GM18526 (cell line): ENCODE results near the gene KBTBD8.

Source experiments
- POLR2A ChIP-seq: IDR thresholded peaks from 3 replicates; pipeline ENCODE4 v1.6.1; 2011; ENCODE audit not compliant: insufficient read length; ENCODE audit errors: extremely low read depth

The KBTBD8 gene, protein sequence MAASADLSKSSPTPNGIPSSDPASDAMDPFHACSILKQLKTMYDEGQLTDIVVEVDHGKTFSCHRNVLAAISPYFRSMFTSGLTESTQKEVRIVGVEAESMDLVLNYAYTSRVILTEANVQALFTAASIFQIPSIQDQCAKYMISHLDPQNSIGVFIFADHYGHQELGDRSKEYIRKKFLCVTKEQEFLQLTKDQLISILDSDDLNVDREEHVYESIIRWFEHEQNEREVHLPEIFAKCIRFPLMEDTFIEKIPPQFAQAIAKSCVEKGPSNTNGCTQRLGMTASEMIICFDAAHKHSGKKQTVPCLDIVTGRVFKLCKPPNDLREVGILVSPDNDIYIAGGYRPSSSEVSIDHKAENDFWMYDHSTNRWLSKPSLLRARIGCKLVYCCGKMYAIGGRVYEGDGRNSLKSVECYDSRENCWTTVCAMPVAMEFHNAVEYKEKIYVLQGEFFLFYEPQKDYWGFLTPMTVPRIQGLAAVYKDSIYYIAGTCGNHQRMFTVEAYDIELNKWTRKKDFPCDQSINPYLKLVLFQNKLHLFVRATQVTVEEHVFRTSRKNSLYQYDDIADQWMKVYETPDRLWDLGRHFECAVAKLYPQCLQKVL

GRCh38 chr3:66998113-66998903 is at the start of gene KBTBD8:
Gene KBTBD8, plus strand, starts transcription at chr3:66998307. Its CDS starts 49 bp downstream, at chr3:66998356.
- TF ChIP-seq POLR2A, result peak; percentile 65

DNA sequence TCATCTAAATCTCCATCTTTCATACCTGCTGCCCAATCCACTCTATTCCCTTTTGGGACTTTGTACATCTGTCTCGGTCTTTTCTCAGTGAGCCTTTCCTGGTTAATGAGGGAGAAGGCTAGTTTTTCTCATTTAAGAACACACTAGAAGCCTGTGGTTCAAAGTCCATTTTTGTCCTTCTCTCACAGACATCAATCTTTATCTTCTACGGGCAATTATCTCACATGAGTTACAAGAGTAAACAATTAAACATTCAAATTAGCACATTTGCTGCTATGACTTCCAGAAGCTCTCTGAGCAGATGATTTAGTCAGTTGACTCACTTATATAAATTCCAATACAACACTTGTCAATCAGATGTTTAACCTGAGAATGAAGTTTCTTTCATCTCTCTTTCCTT is 49.3 kb upstream of the KBTBD8 start:
- no peak for TF ChIP-seq POLR2A

DNA sequence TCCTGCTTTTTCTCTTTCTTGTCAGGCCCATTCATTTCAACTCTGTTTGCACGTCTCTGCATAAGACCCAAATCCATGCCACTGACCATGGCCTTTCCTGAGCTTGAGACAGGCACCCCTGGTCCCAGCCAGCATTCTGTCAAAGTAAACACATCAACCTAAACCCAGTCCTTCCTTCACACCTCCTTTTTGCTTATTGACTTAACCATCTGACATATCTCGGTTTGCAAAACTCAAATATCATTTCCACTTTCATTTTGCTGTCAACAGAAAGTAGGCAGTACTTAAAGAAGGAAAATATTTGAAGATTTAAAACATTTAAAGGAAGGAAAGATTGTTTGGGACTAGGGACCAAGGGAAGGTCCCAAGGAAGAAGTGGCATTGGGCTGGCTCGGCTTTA is 48.2 kb upstream of the KBTBD8 start:
- no peak for TF ChIP-seq POLR2A

- no peak for TF ChIP-seq POLR2A
Observed at GRCh38 chr3:66952357-66952756, 45.8 kb upstream of the KBTBD8 start.

DNA sequence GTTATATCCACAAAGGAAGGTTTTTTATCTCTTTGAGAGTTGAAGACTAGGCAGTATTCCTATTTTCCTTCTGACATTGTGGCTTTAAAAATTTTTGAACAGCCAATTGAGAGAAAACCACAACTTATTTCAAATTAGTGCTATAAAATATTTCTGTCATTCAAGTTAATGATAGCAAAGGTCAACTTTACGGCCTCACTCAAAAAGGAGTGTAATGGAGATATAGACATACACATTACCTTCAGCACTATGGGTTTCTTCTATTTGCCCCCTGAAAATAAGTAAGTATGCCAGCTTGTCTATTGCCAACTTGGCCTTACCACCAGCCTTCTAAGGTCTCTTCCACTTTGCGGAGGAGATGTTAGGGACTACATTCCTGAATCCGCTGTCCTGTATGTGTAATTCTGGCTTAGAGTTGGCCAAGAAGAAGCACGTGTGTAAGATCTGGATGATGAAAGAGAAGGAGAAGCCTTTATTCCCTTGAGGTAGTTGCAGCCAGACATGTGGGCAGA is 44.1 kb upstream of the KBTBD8 start:
- no peak for TF ChIP-seq POLR2A

DNA sequence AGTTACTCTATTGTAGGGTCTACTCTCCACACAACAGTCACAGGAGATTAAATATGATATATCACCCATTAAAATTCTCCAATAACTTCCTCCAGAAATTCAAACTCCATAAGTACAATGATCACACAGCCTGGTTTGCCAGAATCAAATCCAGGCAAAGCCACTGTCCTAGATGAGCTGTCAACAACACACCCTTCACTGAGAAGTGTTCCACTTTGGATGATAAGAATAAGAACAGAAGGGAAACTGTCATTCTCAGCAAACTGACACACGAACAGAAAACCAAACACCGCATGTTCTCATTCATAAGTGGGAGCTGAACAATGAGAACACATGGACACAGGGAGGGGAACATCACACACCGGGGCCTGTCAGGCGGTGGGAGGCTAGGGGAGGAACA is 41.4 kb upstream of the KBTBD8 start:
- TF ChIP-seq POLR2A, result no peak

DNA sequence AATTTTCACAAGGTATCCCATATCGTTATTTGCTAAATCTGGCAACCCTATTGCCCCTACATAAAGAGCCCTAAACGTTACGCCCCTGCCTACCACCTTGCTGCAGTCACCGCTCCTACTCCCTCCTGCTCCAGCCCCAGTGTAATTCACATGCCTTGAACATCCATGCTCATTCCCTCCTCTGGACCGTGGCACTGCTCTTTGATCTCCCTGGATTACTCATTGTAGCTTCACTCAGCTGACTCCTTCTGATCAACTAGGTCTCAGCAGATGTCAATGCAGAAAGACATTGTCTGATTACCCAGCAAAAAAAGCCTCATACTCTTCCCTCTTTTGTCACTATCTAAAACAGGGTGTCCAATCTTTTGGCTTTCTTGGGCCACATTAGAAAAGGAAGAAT is 40.7 kb upstream of the KBTBD8 start:
- no peak for TF ChIP-seq POLR2A

GRCh38 chr3:66958067-66958466 is 40.0 kb upstream of the KBTBD8 start:
- TF ChIP-seq POLR2A, result no peak

GRCh38 chr3:66962664-66963063 is 35.4 kb upstream of the KBTBD8 start:
- TF ChIP-seq POLR2A, result no peak

GRCh38 chr3:66971245-66971644 is 26.9 kb upstream of the KBTBD8 start:
- no peak for TF ChIP-seq POLR2A

DNA sequence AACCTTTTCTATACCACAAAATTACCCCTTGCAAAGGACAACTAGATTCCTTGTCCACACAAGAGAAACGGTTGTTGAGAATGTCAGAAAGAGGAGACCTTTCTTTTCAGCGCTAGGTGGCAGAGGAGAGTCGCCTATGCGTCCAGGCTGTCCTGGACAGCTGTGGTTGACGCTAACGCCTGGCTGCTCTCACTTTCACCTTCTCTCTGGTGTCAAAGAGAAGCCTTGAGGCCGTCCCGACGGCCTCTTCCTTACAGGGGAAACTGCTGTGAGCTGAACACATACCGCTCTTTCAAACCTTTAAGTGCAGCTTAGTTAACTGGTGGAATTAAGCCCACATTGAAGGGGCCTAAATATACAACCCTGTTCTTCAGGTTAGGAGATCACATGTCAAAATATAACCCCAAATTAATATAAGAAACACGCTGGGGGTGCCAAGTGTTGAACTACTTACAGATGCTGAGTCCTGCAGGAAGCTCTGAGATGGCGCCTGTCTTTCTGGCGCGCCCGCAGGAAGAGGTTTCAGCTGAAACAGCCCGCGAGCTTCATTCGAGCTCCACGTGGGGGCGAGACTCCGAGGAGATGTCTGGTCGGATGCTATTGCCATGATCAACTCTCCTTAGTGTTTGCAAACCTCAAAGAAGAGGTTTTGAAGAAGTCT is 26.1 kb upstream of the KBTBD8 start:
- TF ChIP-seq POLR2A, result no peak

- no peak for TF ChIP-seq POLR2A
Observed at GRCh38 chr3:66980791-66981190, 17.3 kb upstream of the KBTBD8 start.

DNA sequence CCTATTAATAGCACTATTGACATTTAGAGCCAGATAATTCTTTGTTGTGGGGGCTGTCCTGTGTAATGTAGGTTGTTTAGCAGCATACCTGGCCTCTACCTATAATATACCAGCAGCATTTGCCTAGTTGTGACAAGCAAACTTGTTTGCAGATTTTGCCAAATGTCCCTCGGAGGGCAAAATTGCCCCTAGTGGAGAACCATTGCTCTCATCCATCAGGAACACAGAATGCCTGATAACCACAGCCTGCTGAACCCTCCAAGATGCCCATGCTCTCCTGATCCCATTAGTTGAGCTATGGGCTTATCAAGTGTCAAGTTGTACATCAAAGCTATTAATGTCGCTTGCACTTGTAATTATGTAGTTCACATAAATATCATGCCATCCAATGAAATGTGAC is 15.0 kb upstream of the KBTBD8 start:
- no peak for TF ChIP-seq POLR2A

DNA sequence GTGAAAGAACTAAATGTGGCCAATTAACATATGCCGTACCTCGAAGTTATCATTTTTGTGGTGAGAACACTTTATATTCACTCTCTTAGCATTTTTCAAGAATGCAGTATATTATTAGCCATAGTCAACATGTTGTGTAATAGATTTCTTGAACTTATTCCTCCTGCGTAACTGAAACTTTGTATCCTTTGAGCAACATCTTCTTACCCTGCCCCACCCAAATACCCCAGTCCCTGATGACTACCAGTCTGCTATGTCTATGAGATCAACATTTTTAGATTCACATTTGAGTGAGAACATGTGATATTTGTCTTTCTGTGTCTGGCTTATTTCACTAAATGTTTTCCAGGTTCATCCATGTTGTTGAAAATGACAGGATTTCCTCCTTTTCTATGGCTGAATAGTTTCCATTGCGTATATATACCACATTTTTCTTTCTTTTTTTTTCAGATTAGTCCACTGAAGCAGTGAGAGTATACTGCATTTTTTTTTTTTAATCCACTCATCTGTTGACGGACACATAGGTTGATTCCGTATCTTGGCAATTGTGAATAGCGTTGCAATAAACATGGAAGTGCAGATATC is 12.7 kb upstream of the KBTBD8 start:
- TF ChIP-seq POLR2A, result no peak

DNA sequence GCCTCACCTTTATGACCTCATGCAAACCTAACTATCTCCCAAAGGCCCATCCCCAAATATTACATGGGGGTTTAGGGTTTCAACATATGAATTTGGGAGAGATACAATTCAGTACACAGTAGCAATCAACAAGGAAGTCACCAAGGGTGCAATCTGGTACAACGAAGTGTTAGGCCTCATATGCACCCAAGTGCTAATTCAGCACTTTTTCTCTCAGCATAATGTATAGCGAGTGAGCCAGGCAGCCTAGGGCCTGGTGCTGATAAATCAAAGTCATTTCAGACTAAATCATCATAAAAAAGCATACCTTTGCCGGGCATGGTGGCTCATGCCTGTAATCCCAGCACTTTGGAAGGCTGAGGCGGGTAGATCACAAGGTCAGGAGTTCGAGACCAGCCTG is 11.7 kb upstream of the KBTBD8 start:
- no peak for TF ChIP-seq POLR2A

DNA sequence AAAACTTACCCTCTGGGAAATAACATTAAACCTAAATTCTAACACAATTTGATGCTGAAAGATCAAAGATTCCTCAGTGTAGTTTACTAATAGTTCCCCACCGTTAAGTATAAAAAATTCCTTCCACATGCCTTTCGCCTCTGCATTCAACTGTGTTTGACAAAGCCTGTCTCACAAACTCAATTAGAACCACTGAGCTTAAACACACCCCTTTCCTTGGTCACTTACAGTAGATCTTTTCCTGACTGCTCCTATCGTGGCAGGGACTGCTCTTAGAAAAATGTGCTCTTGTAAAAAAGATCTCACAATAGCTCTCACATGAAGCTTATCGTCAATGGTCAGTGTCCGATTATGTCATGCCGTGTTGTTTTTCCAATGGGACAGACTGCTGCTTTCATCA is 8.9 kb upstream of the KBTBD8 start:
- TF ChIP-seq POLR2A, result no peak
